Hepatocyte (in vitro differentiated cells): ENCODE results near the gene CNNM2.

ENCODE experiments used
- EZH2 ChIP-seq: fragments of 200-600 bp; sonication (generic); IDR thresholded peaks from 2 replicates; pipeline ENCODE4 v1.6.1; 2016; ENCODE audit warnings: antibody characterized with exemption, mild to moderate bottlenecking, borderline replicate concordance
- TF ChIP-seq, protein P1 (sequence below): fragments of 200-600 bp; sonication (generic); IDR thresholded peaks from 2 replicates; pipeline ENCODE4 v1.5.1; 2016; ENCODE audit warnings: antibody characterized with exemption, mild to moderate bottlenecking; ENCODE audit not compliant: poor library complexity

DNA sequence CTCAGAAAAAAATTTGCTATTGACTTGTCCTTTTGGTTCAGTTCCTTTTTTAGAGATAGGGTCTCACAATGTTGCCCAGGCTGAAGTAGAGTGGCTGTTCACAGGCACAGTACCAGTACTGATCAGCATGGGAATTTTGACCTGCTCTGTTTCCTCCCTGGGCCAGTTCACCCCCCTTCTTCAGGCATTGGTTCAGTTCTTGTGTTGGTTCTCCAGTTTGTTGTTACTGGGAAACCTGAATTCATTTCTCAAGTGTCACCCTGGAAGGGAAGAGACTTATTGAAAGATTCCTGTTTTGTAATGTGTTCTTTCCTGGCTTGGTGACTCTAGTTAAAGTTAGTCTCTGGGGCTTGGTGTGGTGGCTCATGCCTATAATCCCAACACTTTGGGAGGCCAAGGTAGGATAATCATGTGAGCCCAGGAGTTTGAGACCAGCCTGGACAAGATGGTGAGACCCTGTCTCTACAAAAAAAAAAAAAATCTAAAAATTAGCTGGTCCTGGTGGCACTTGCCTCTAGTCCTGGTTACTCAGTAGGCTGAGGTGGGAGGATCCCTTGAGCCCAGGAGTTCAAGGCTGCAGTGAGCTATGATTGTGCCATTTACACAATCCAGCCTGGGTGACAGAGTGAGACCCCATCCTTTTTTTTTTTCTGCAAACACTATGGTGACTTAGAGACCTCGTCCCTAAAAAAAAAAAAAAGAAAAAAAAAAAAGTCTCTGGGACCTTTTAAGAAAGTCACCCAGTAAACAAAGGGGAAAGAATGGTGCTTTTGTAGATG, 52.7 kb downstream of the CNNM2 start:
- TF ChIP-seq, protein P1, sequence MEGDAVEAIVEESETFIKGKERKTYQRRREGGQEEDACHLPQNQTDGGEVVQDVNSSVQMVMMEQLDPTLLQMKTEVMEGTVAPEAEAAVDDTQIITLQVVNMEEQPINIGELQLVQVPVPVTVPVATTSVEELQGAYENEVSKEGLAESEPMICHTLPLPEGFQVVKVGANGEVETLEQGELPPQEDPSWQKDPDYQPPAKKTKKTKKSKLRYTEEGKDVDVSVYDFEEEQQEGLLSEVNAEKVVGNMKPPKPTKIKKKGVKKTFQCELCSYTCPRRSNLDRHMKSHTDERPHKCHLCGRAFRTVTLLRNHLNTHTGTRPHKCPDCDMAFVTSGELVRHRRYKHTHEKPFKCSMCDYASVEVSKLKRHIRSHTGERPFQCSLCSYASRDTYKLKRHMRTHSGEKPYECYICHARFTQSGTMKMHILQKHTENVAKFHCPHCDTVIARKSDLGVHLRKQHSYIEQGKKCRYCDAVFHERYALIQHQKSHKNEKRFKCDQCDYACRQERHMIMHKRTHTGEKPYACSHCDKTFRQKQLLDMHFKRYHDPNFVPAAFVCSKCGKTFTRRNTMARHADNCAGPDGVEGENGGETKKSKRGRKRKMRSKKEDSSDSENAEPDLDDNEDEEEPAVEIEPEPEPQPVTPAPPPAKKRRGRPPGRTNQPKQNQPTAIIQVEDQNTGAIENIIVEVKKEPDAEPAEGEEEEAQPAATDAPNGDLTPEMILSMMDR: no peak
- no peak for TF ChIP-seq EZH2
